Breast epithelium (tissue), 4 donors: ENCODE results near the gene PYROXD2. TPM values are rescaled to one million over a fixed set of nuclear protein-coding genes. Genes with fewer than 3 reads are reported as not detected.
A peak's percentile ranks its signal among the peaks of the same experiment; 100 is the strongest.

Experiments used
- DNase-seq, 2 donors: peaks; one replicate each; pipeline ENCODE4 v3.0.0-alpha.2; 2019; ENCODE audit warnings: low spot score in 2 of 2
- H3K27ac ChIP-seq, 2 donors: fragments of 200-600 bp; sonication (generic) in 1 of 2; one replicate each; pipeline ENCODE4 v1.5.1; 2016 to 2019; ENCODE audit warnings: mild to moderate bottlenecking in 1 of 2
- H3K27me3 ChIP-seq, 2 donors: fragments of 200-600 bp; sonication (generic) in 1 of 2; one replicate each; pipeline versions ENCODE4 v1.5.1 to v1.6.0; 2017 to 2019; ENCODE audit warnings: control low read depth in 1 of 2, mild to moderate bottlenecking in 1 of 2
- H3K36me3 ChIP-seq: fragments of 200-600 bp; one replicate; pipeline ENCODE4 v1.5.1; 2019
- H3K4me1 ChIP-seq, 2 donors: fragments of 200-600 bp; sonication (generic); one replicate each; pipeline ENCODE4 v1.5.1; 2016 to 2019; ENCODE audit warnings: control low read depth in 1 of 2
- H3K4me3 ChIP-seq, 3 donors: fragments of 200-600 bp; sonication (generic); 1 replicate in 2 of 3; 2 replicates in 1 of 3; pipeline ENCODE4 v1.5.1; 2016 to 2019; ENCODE audit warnings: mild to moderate bottlenecking in 3 of 3, moderate library complexity in 2 of 3
- H3K9me3 ChIP-seq, 2 donors: fragments of 200-600 bp; sonication (generic) in 1 of 2; one replicate each; pipeline ENCODE4 v1.5.1; 2016 to 2019; ENCODE audit warnings: control low read depth in 1 of 2
- POLR2A ChIP-seq: fragments of 450-650 bp; IDR thresholded peaks from one replicate; pipeline ENCODE4 v1.6.1; 2016; ENCODE audit warnings: antibody characterized with exemption, mild to moderate bottlenecking, moderate library complexity
- POLR2AphosphoS5 ChIP-seq, 3 donors: sonication (generic); formaldehyde crosslinking; IDR thresholded peaks; one replicate each; pipeline ENCODE4 v1.6.1; 2017; ENCODE audit warnings: antibody characterized with exemption in 3 of 3
- intact Hi-C: fragments of 100-400 bp; cut with DNase I; formaldehyde crosslinking; loops from one replicate; pipeline ENCODE4 v1.15.1; 2023; ENCODE audit warnings: low total_unique reads
- total RNA-seq, 3 donors: library from RNA; depleted of rRNA; stranded (reverse); fragments of >200 nt; gene quantifications; one replicate each; pipeline ENCODE4 v1.1.0, GENCODE V29; 2016
- TF ChIP-seq, protein P1 (sequence below), 3 donors: fragments of 450-650 bp; IDR thresholded peaks; one replicate each; pipeline ENCODE4 v1.5.1; 2016 to 2017; ENCODE audit warnings: antibody characterized with exemption in 3 of 3, mild to moderate bottlenecking in 3 of 3, moderate library complexity in 3 of 3

Gene PYROXD2
- total RNA-seq, 3 donors from 2014 or later: 13.2 to 20.0 (median 17.4) TPM

DNA sequence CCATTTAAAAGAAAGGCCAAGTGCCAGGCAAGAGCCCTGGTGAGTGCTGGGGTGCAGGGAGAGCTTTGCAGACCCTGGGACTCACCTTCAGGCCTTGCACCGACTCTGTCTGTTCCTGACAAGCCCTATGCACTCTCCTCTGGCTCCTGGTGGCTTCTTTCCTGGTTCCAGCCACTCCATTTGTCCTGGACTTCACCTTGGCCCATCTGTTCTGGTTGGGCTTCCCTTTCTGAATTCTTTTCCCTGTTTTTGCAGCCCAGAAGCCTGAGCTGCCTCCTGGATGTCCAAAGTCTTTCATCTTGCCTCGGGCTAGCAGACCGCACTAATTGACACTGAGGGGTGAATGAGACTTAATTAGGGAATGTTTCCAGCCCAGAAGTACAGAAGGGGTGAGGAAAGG, 60.5 kb downstream of the PYROXD2 start:
- Histone ChIP-seq H3K27ac (no peak overlapping the region), H3K9me3 (no peaks in the 10 kb centered on the region), H3K4me1 (no peaks in the 10 kb centered on the region), H3K4me3 (no peak overlapping the region), H3K27me3 (no peaks in the 10 kb centered on the region), H3K36me3 (no peaks in the 10 kb centered on the region)
- no peak for DNase-seq
- TF ChIP-seq POLR2A (no peak), POLR2AphosphoS5 (IDR thresholded peaks at IDR 0.05) (no peak)
- TF ChIP-seq, protein P1, sequence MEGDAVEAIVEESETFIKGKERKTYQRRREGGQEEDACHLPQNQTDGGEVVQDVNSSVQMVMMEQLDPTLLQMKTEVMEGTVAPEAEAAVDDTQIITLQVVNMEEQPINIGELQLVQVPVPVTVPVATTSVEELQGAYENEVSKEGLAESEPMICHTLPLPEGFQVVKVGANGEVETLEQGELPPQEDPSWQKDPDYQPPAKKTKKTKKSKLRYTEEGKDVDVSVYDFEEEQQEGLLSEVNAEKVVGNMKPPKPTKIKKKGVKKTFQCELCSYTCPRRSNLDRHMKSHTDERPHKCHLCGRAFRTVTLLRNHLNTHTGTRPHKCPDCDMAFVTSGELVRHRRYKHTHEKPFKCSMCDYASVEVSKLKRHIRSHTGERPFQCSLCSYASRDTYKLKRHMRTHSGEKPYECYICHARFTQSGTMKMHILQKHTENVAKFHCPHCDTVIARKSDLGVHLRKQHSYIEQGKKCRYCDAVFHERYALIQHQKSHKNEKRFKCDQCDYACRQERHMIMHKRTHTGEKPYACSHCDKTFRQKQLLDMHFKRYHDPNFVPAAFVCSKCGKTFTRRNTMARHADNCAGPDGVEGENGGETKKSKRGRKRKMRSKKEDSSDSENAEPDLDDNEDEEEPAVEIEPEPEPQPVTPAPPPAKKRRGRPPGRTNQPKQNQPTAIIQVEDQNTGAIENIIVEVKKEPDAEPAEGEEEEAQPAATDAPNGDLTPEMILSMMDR (IDR thresholded peaks at IDR 0.05): no peak
- intact Hi-C loops: no loop called here

DNA sequence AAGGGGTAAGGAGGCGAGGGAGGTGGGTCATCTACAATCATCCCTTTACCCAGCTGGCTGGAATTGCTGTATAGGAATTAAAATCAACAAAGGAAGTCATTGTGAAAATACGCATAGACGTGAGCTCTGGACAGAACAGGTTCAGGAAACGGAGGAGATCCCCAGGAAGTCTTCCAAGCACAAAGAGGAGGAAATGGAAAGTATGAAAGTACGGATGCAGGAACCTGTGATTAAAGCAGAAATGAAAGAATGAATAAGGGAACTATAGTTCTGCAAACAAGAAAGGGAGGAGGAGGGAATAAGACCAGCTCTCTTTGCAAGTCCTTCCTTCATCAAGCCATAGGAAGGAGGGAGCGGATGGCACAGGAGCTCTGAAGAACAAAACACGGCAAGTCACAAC, 61.8 kb downstream of the PYROXD2 start:
- intact Hi-C loops: no loop called here
- DNase-seq: no peak
- no peak overlapping the region for H3K27ac ChIP-seq
- no peak for TF ChIP-seq POLR2A
- TF ChIP-seq, protein P1 (IDR thresholded peaks at IDR 0.05): no peak
- no peak for TF ChIP-seq POLR2AphosphoS5 (IDR thresholded peaks at IDR 0.05)
- H3K4me1 ChIP-seq: peaks cover 0 to 3% of the 10 kb centered on the region in 2 donors
- no peaks in the 10 kb centered on the region for H3K36me3 ChIP-seq
- H3K9me3 ChIP-seq: no peaks in the 10 kb centered on the region
- no peaks in the 10 kb centered on the region for H3K27me3 ChIP-seq
- no peak overlapping the region for H3K4me3 ChIP-seq

DNA sequence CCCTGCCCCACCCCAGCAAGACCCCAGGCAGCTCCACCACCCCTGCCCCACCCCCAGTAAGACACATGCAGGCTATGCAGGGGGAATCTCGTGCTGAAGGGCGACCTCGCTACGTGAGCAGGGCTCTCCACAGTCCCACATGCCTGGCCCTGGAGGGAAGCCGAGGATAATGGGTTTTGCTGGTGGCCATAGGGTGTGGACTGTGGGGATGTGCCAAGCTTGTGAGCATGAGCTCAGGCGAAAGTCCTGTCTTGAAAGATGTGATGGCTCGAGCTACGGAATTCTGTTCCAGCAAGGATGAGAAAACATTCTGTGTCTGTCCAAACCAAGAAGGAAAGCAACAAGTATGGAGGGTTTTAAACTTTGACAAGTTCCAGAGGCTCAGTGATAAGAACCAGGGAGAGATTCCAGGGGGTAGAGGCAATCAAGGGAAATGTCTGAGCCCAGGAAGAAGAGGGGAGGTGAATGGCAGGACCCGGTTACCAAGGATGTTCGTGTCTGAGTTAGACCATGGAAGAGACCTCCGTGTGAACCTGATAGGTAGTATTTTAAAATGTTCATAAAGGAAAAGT, 63.1 kb downstream of the PYROXD2 start:
- intact Hi-C loops: no loop called here
- no peaks in the 10 kb centered on the region for H3K27me3 ChIP-seq
- H3K36me3 ChIP-seq: no peaks in the 10 kb centered on the region
- H3K4me1 ChIP-seq: peaks cover 0 to 3% of the 10 kb centered on the region in 2 donors
- no peak for DNase-seq
- TF ChIP-seq, protein P1 (IDR thresholded peaks at IDR 0.05): no peak
- TF ChIP-seq POLR2A (no peak), POLR2AphosphoS5 (IDR thresholded peaks at IDR 0.05) (no peak)
- H3K9me3 ChIP-seq: peaks cover 0 to 3% of the 10 kb centered on the region in 2 donors
- no peak overlapping the region for H3K27ac ChIP-seq
- no peak overlapping the region for H3K4me3 ChIP-seq

DNA sequence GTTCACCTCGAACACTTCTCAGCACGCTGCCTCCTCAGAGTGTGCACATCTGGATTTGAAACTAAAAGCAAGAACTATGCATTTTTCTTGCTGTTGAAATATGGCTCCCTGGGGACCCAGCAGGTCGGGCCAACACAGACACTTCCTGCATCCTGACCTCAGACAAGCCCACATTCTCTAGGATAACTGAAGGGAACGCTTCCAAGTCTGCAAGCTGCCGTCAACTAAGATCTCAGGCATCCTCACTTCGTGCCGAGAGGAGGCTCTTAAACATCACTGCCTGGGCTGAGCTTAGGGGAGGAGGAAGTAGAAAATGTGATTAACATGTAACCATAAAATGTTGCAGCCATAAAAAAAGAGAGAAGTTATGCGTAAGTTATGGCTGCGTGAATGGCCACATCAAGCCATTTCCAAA, 65.5 kb downstream of the PYROXD2 start:
- peak overlapping the region in 1 of 3 donors; percentile 5 for H3K4me3 ChIP-seq
- intact Hi-C loops: loop anchor here (5.0 kb wide), 1 partner anchor 838 kb away; no protein-coding TSS in a partner anchor
- TF ChIP-seq, protein P1 (IDR thresholded peaks at IDR 0.05): no peak
- peak in 2 of 3 donors; percentile 43 to 50 for TF ChIP-seq POLR2AphosphoS5 (IDR thresholded peaks at IDR 0.05)
- no peak for TF ChIP-seq POLR2A
- peaks cover 0 to 3% of the 10 kb centered on the region in 2 donors for H3K4me1 ChIP-seq
- peaks cover 0 to 5% of the 10 kb centered on the region in 2 donors for H3K9me3 ChIP-seq
- no peaks in the 10 kb centered on the region for H3K27me3 ChIP-seq
- DNase-seq: no peak
- no peaks in the 10 kb centered on the region for H3K36me3 ChIP-seq
- H3K27ac ChIP-seq: peak overlapping the region in 1 of 2 donors; percentile 19

DNA sequence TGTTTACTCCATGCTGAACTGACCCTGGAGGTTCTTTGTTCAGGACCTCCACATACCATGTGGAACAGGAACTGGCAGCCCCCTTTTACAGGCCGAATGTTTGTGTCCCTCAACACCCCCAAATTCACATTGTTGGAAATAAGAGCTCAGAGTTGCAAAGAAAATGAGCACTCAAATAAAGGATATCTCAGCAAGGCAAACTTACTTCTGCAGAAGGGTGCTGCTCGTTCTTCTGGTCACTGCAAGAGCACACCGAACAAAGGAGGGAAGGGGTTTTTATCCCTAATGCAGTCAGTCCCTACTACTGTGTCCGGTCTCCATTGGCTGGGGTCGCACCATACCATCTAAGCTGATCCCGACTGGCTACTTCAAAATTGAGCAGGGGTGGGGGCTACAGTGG, 68.1 kb downstream of the PYROXD2 start:
- Histone ChIP-seq H3K9me3 (peaks cover 0 to 5% of the 10 kb centered on the region in 2 donors), H3K4me1 (peaks cover 0 to 3% of the 10 kb centered on the region in 2 donors), H3K4me3 (no peak overlapping the region), H3K27me3 (no peaks in the 10 kb centered on the region), H3K27ac (no peak overlapping the region), H3K36me3 (no peaks in the 10 kb centered on the region)
- no peak for DNase-seq
- intact Hi-C loops: loop anchor here (5.0 kb wide), 1 partner anchor 840 kb away; no protein-coding TSS in a partner anchor
- TF ChIP-seq POLR2A (no peak), POLR2AphosphoS5 (IDR thresholded peaks at IDR 0.05) (no peak)
- TF ChIP-seq, protein P1 (IDR thresholded peaks at IDR 0.05): no peak
